Uterus (tissue), 2 donors: ENCODE results near the gene MAN2B2.

Experiments
- CTCF ChIP-seq, 4 experiments: fragments of 200-600 bp in 2 of 4; fragments of 450-650 bp in 2 of 4; sonication (generic) in 2 of 4; IDR thresholded peaks; one replicate each; pipeline ENCODE4 v1.5.1; 2016 to 2019; ENCODE audit warnings: antibody characterized with exemption in 4 of 4, mild to moderate bottlenecking in 2 of 4, moderate library complexity in 1 of 4
- POLR2A ChIP-seq, 2 donors: fragments of 450-650 bp; IDR thresholded peaks; one replicate each; pipeline ENCODE4 v1.6.1; 2016; ENCODE audit warnings: antibody characterized with exemption in 2 of 2, mild to moderate bottlenecking in 1 of 2, moderate library complexity in 1 of 2

GRCh38 chr4:6532658-6533057, 42.3 kb upstream of the MAN2B2 start:
- no peak for TF ChIP-seq CTCF (IDR thresholded peaks at IDR 0.05)
- no peak for TF ChIP-seq POLR2A (IDR thresholded peaks at IDR 0.05)
